Muscle layer of duodenum (tissue), 2 donors: ENCODE data around the gene SLC5A10.
"Not testable (repeated sequence)": the region's sequence is repeated elsewhere in the genome, so short reads cannot be mapped to it uniquely, and the experiment has no call there.

Experiments used
- H3K27ac ChIP-seq: one replicate; pipeline ENCODE4 v1.7.0; 2013; ENCODE audit warnings: mild to moderate bottlenecking, low read length
- H3K27me3 ChIP-seq: one replicate; pipeline ENCODE4 v1.7.0; 2013; ENCODE audit warnings: low read depth, mild to moderate bottlenecking, control low read depth, low read length
- H3K36me3 ChIP-seq, 2 donors: one replicate each; pipeline ENCODE4 v1.7.0; 2013; ENCODE audit warnings: low read length in 2 of 2, control low read depth in 1 of 2, mild to moderate bottlenecking in 1 of 2; ENCODE audit not compliant: insufficient read depth in 2 of 2, control insufficient read depth in 1 of 2
- H3K4me1 ChIP-seq, 2 donors: one replicate each; pipeline ENCODE4 v1.7.0; 2013; ENCODE audit warnings: low read length in 2 of 2, mild to moderate bottlenecking in 2 of 2, control low read depth in 1 of 2, moderate library complexity in 1 of 2; ENCODE audit not compliant: insufficient read depth in 2 of 2, control insufficient read depth in 1 of 2
- H3K4me3 ChIP-seq, 2 donors: one replicate each; pipeline ENCODE4 v1.7.0; 2013; ENCODE audit warnings: low read length in 2 of 2, low read depth in 1 of 2, mild to moderate bottlenecking in 1 of 2
- H3K9me3 ChIP-seq, 2 donors: one replicate each; pipeline ENCODE4 v1.7.0; 2013; ENCODE audit warnings: low read length in 2 of 2, control low read depth in 1 of 2, mild to moderate bottlenecking in 1 of 2; ENCODE audit not compliant: control insufficient read depth in 1 of 2
- donor health status: healthy.

Gene SLC5A10

DNA sequence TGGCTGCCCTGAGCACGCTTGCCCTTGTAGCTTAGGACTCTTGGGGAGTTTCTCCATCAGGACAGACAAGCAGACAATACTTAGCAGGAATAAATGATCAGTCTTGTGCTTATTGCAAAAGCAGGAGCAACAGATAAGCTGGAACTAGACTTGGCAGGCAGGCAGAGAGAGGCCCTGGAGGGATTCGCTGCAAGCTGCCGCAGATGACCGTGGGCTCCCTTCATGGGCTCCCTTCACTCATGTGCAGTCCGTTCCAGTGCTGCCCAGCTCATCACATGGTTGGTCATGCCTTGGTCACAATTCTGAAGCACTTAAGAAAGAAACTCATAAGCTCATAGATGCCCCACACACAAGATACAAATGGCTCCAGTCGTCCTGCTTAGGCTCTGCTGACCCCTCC, 2.4 kb upstream of the SLC5A10 start:
- no peaks in the 10 kb centered on the region for H3K9me3 ChIP-seq
- no peak overlapping the region for H3K4me3 ChIP-seq
- no peaks in the 10 kb centered on the region for H3K4me1 ChIP-seq
- no peaks in the 10 kb centered on the region for H3K27me3 ChIP-seq
- H3K27ac ChIP-seq = no peak overlapping the region
- no peaks in the 10 kb centered on the region for H3K36me3 ChIP-seq

DNA sequence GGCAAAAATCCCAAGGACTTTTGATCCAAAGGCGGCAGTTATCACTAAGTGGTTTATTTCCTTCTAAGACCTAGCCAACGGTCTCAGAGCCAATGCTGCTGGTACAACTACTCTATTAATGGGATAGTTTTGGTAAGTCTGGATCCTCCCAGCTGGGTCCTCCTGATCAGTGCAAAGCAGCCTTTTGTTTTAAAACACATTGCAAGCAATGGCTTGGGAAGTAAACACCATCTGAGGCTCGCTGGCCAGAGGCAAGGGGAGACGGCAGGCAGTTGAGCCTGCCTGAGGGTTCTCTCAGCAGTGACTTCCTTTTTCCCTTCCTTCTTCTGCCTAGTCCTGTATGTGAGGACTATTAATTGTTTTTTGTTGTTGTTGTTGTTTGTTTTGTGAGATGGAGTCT, 1.6 kb upstream of the SLC5A10 start:
- H3K27me3 ChIP-seq = no peaks in the 10 kb centered on the region
- H3K9me3 ChIP-seq = no peaks in the 10 kb centered on the region
- no peak overlapping the region for H3K4me3 ChIP-seq
- no peaks in the 10 kb centered on the region for H3K36me3 ChIP-seq
- no peak overlapping the region for H3K27ac ChIP-seq
- H3K4me1 ChIP-seq = no peaks in the 10 kb centered on the region

- no peak overlapping the region for H3K4me3 ChIP-seq
These were observed 740 bp upstream of the SLC5A10 start for GRCh38 chr17:18950944-18951905.

DNA sequence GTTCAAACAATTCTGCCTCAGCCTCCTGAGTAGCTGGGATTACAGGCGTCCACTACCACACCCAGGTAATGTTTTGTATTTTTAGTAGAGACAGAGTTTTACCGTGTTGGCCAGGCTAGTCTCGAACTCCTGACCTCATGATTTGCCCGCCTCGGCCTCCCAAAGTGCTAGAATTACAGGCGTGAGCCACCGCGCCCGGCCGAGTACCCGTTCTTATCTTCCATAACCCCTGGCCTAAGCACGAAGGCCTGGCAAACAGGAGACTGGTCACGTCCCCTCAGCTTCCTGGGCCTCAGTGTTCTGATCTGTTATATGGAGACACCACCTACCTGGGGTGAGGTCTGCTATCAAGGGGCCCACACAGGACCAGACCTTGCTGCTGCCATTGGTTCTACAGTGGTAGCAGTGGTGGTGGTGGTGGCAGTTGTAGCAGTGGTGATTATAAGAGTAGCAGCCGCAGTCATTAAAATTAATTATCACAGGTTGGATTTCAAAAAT, 1.3 kb downstream of the SLC5A10 start:
- Histone ChIP-seq H3K27me3 (no peaks in the 10 kb centered on the region), H3K4me1 (no peaks in the 10 kb centered on the region), H3K4me3 (no peak overlapping the region), H3K36me3 (no peaks in the 10 kb centered on the region), H3K27ac (no peak overlapping the region), H3K9me3 (no peaks in the 10 kb centered on the region)

More at GRCh38 chr17:18950944-18951905, 740 bp upstream of the SLC5A10 start:
- H3K36me3 ChIP-seq = no peaks in the 10 kb centered on the region
- no peaks in the 10 kb centered on the region for H3K4me1 ChIP-seq
- H3K27me3 ChIP-seq = no peaks in the 10 kb centered on the region
- H3K27ac ChIP-seq = no peak overlapping the region
- H3K9me3 ChIP-seq = no peaks in the 10 kb centered on the region

DNA sequence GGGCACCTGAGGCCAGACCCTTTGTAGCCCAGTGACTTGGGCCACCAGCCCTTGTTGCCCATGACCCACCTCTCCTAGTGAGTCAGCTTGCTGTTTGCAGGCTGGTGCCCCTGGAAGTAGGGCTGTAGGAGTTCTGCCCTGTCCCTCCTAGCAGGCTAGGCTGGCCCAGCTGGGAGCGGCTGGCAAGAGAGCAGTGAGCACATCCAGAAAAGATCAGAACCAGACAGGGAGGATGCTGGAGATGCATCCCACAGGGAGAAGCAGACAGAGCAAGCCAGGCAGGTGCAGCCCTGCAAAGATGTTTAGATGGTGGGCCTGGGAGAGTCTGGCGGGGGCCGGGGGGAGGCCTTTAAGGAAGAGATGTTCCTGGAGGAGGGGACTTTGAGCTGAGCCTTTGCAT, 2.4 kb downstream of the SLC5A10 start:
- no peaks in the 10 kb centered on the region for H3K27me3 ChIP-seq
- H3K9me3 ChIP-seq = no peaks in the 10 kb centered on the region
- H3K4me1 ChIP-seq = no peaks in the 10 kb centered on the region
- H3K27ac ChIP-seq = no peak overlapping the region
- H3K36me3 ChIP-seq = no peaks in the 10 kb centered on the region
- no peak overlapping the region for H3K4me3 ChIP-seq

- Histone ChIP-seq H3K36me3 (no peaks in the 10 kb centered on the region), H3K9me3 (no peaks in the 10 kb centered on the region), H3K27me3 (no peaks in the 10 kb centered on the region), H3K4me3 (no peak overlapping the region), H3K4me1 (no peaks in the 10 kb centered on the region), H3K27ac (no peak overlapping the region)
These were observed 3.0 kb downstream of the SLC5A10 start for GRCh38 chr17:18955009-18955408.

- H3K36me3 ChIP-seq, H3K4me1 ChIP-seq, H3K4me3 ChIP-seq, H3K27ac ChIP-seq, H3K27me3 ChIP-seq, H3K9me3 ChIP-seq: not testable (repeated sequence)
These were observed 4.1 kb downstream of the SLC5A10 start for GRCh38 chr17:18956021-18956420.

- H3K4me1 ChIP-seq = peaks cover 0 to 1% of the 10 kb centered on the region in 2 donors
- no peaks in the 10 kb centered on the region for H3K36me3 ChIP-seq
- H3K4me3 ChIP-seq = no peak overlapping the region
- no peak overlapping the region for H3K27ac ChIP-seq
- H3K9me3 ChIP-seq = no peaks in the 10 kb centered on the region
- H3K27me3 ChIP-seq = no peaks in the 10 kb centered on the region
These were observed 4.6 kb downstream of the SLC5A10 start for GRCh38 chr17:18956581-18956980.

DNA sequence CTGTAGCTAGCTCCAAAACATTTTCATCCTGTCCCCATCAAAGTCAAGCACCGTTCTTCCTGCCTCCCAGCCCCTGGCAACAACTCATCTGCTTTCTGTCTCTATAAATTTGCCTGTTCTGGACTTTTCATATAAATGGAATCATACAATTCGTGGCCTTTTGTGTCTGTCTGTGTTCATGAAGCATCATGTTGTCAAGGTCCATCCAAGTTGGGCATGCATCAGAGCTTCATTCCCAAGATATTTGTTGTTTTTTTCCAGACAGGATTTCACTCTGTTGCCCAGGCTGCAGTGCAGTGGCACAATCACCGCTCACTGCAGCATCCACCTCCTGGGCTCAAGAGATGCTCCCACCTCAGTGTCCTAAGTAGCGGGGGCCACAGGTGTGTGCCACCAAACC, 5.9 kb downstream of the SLC5A10 start:
- peaks cover 0 to 7% of the 10 kb centered on the region in 2 donors for H3K4me1 ChIP-seq
- H3K36me3 ChIP-seq = no peaks in the 10 kb centered on the region
- H3K4me3 ChIP-seq = no peak overlapping the region
- no peaks in the 10 kb centered on the region for H3K9me3 ChIP-seq
- H3K27ac ChIP-seq = no peak overlapping the region
- H3K27me3 ChIP-seq = no peaks in the 10 kb centered on the region

GRCh38 chr17:18958611-18959010, 6.6 kb downstream of the SLC5A10 start:
- Histone ChIP-seq H3K4me3 (no peak overlapping the region), H3K36me3 (no peaks in the 10 kb centered on the region), H3K27me3 (no peaks in the 10 kb centered on the region), H3K9me3 (no peaks in the 10 kb centered on the region), H3K27ac (no peak overlapping the region), H3K4me1 (peaks cover 0 to 7% of the 10 kb centered on the region in 2 donors)

GRCh38 chr17:18959071-18959844, 7.3 kb downstream of the SLC5A10 start:
- H3K4me1 ChIP-seq = peaks cover 0 to 7% of the 10 kb centered on the region in 2 donors
- no peak overlapping the region for H3K4me3 ChIP-seq
- no peaks in the 10 kb centered on the region for H3K27me3 ChIP-seq
- H3K27ac ChIP-seq = no peak overlapping the region
- H3K9me3 ChIP-seq = no peaks in the 10 kb centered on the region
- no peaks in the 10 kb centered on the region for H3K36me3 ChIP-seq
